GM20431 (cell line): ENCODE results near the gene SLC2A9.
"Not testable (repeated sequence)": the region's sequence is repeated elsewhere in the genome, so short reads cannot be mapped to it uniquely, and the experiment has no call there.

Experiments used
- in situ Hi-C: fragments of 300-500 bp; cut with MseI, MboI; formaldehyde crosslinking; loops from one replicate; pipeline ENCODE4 v1.15.0; 2020; ENCODE audit warnings: low sequenced_read_pairs; ENCODE audit not compliant: unreplicated experiment

The SLC2A9 gene

GRCh38 chr4:10003666-10004065 is 17.6 kb downstream of the SLC2A9 start:
- in situ Hi-C loops: no loop called here

- in situ Hi-C loops: no loop called here
Observed at GRCh38 chr4:10002278-10002677, 19.0 kb downstream of the SLC2A9 start.

GRCh38 chr4:10001757-10002156 is 19.5 kb downstream of the SLC2A9 start:
- in situ Hi-C loops: no loop called here

GRCh38 chr4:9999956-10000561 is 21.2 kb downstream of the SLC2A9 start:
- in situ Hi-C loops: no loop called here

GRCh38 chr4:9997886-9998285 is 23.4 kb downstream of the SLC2A9 start:
- in situ Hi-C loops: no loop called here

- in situ Hi-C loops: no loop called here
Observed at GRCh38 chr4:9996319-9997110, 24.8 kb downstream of the SLC2A9 start.

GRCh38 chr4:9994246-9994847 is 26.9 kb downstream of the SLC2A9 start:
- in situ Hi-C loops: no loop called here

- in situ Hi-C loops: no loop called here
Observed at GRCh38 chr4:9989918-9990635, 31.2 kb downstream of the SLC2A9 start.

GRCh38 chr4:9988933-9989332 is 32.4 kb downstream of the SLC2A9 start:
- in situ Hi-C loops: no loop called here

- in situ Hi-C loops: no loop called here
Observed at GRCh38 chr4:9988363-9988749, 32.9 kb downstream of the SLC2A9 start.

- in situ Hi-C loops: no loop called here
Observed at GRCh38 chr4:9987749-9988362, 33.4 kb downstream of the SLC2A9 start.

GRCh38 chr4:9984621-9985020 is 36.7 kb downstream of the SLC2A9 start:
- in situ Hi-C loops: no loop called here

- in situ Hi-C loops: no loop called here
Observed at GRCh38 chr4:9983211-9983610, 38.1 kb downstream of the SLC2A9 start.

GRCh38 chr4:9981899-9982298 is 39.4 kb downstream of the SLC2A9 start:
- in situ Hi-C loops: not testable (repeated sequence)

GRCh38 chr4:9980898-9981297 is 40.4 kb downstream of the SLC2A9 start:
- in situ Hi-C loops: no loop called here

GRCh38 chr4:9979101-9979701 is 42.1 kb downstream of the SLC2A9 start:
- in situ Hi-C loops: no loop called here

GRCh38 chr4:9977518-9978031 is 43.7 kb downstream of the SLC2A9 start:
- in situ Hi-C loops: no loop called here

GRCh38 chr4:9976781-9977180 is 44.5 kb downstream of the SLC2A9 start:
- in situ Hi-C loops: no loop called here

GRCh38 chr4:9976293-9976692 is 45.0 kb downstream of the SLC2A9 start:
- in situ Hi-C loops: no loop called here

GRCh38 chr4:9971711-9972110 is 49.6 kb downstream of the SLC2A9 start:
- in situ Hi-C loops: no loop called here
